ENCODE results near the gene ZMAT5.

DNA sequence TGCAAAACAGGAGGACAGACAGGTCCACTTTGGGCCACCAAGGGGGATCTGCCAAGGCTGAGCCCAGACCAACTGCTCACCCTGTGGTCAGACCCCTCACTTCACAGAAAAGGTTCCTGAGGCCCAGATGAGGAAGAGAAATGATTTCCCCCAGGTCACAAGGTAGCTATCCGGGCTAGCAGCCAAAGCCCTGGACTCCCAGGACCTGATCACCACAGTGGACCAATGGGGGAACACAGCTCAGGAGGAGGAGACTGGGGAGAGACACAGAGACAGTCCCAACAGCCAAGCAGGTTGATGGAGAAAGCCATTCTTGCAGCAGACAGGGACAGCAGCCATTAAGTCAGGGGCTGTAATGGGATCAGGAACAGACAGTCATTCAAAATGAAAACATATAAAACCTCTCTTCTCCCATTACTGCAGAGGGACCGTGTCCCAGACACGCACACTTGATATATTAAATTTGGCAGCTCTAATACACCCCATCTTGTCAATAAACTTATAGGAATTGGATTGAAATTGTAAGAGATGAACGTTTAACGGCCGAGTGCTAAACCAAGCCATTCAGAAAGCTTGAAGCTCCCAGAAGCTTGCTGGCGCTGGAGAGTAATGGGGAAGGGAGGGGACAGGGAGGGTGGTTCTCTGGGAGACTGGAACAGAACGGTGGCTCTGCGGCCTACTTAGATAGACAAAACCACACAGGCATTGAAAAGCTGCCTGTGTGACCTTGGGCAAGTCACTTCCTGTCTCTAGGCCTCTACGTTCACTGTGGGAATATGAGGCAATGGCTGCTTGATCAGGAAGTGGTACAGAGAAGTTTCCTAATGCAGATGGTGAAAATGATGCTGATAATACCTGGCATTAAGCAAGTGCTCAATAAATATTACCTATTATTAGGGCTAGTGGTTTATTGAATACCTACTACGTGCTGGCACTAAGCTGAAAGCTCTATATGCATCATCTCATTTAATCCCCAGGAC lies 16.0 kb downstream of the ZMAT5 start:
- TF ChIP-seq ZNF707 (tag by site-specific recombination; IDR thresholded peaks at IDR 0.05) (no peak), ZNF394 (tag by site-specific recombination; IDR thresholded peaks at IDR 0.05; ENCODE audit: borderline replicate concordance) (no peak), ZNF133 (tag by site-specific recombination; IDR thresholded peaks at IDR 0.05) (no peak), YY1 (tag by site-specific recombination; IDR thresholded peaks at IDR 0.05) (no peak), ZNF138 (tag by site-specific recombination; IDR thresholded peaks at IDR 0.05; ENCODE audit: borderline replicate concordance) (no peak)
- TF ChIP-seq, protein P1, sequence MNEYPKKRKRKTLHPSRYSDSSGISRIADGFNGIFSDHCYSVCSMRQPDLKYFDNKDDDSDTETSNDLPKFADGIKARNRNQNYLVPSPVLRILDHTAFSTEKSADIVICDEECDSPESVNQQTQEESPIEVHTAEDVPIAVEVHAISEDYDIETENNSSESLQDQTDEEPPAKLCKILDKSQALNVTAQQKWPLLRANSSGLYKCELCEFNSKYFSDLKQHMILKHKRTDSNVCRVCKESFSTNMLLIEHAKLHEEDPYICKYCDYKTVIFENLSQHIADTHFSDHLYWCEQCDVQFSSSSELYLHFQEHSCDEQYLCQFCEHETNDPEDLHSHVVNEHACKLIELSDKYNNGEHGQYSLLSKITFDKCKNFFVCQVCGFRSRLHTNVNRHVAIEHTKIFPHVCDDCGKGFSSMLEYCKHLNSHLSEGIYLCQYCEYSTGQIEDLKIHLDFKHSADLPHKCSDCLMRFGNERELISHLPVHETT (tag by site-specific recombination; IDR thresholded peaks at IDR 0.05): no peak

Data from HEK293 (cell line).